WTC11 (cell line): ENCODE results near the gene PLCB3. TPM values are rescaled to one million over a fixed set of nuclear protein-coding genes. Genes with fewer than 3 reads are reported as not detected.

Experiments used
- ATAC-seq: fragments of 200-7000 bp; cut with Tn5 transposase; 2 replicates; pipeline ENCODE4 v1.10.0; 2021; ENCODE audit warnings: mild to moderate bottlenecking, moderate library complexity
- CTCF ChIA-PET: fragments of 300-600 bp; sonication (Branson Sonifier 250); formaldehyde crosslinking; loops from one replicate; lab custom pipeline; 2021; ENCODE audit warnings: antibody characterized with exemption; lab: Charles Lee
- POLR2A ChIA-PET: fragments of 350-600 bp; sonication (Branson Sonifier 250); formaldehyde crosslinking; loops from one replicate; lab custom pipeline; 2021; ENCODE audit warnings: antibody characterized with exemption; lab: Charles Lee
- DNase-seq: peaks from one replicate; pipeline ENCODE4 v3.0.0; 2021; ENCODE audit warnings: low spot score
- H3K27ac Mint-ChIP-seq: 2 replicates; pipeline ENCODE4 v1.8.0; 2021; ENCODE audit warnings: mixed read lengths
- H3K27me3 Mint-ChIP-seq: 2 replicates; pipeline ENCODE4 v1.8.0; 2021; ENCODE audit warnings: low read depth, mild to moderate bottlenecking, moderate library complexity, mixed read lengths
- H3K36me3 Mint-ChIP-seq: 2 replicates; pipeline ENCODE4 v1.8.0; 2021; ENCODE audit warnings: mixed read lengths
- H3K4me1 Mint-ChIP-seq: 2 replicates; pipeline ENCODE4 v1.8.0; 2022; ENCODE audit warnings: mixed read lengths
- H3K4me3 Mint-ChIP-seq: 2 replicates; pipeline ENCODE4 v1.8.0; 2021; ENCODE audit warnings: mild to moderate bottlenecking, moderate library complexity, mixed read lengths
- H3K9me3 Mint-ChIP-seq: 2 replicates; pipeline ENCODE4 v1.8.0; 2021; ENCODE audit warnings: mixed read lengths
- ATF3 ChIP-seq: sonication (generic); formaldehyde crosslinking; conservative IDR thresholded peaks from 2 replicates; pipeline ENCODE4 v1.8.1; 2022; ENCODE audit warnings: mild to moderate bottlenecking, missing genetic modification reagents
- CREM ChIP-seq: sonication (generic); formaldehyde crosslinking; IDR thresholded peaks from 2 replicates; pipeline ENCODE4 v1.8.1; 2022; ENCODE audit warnings: mild to moderate bottlenecking, missing genetic modification reagents, moderate library complexity
- E2F5 ChIP-seq: sonication (generic); formaldehyde crosslinking; IDR thresholded peaks from 2 replicates; pipeline ENCODE4 v1.8.1; 2022; ENCODE audit warnings: mild to moderate bottlenecking, moderate library complexity, missing genetic modification reagents
- ESRRA ChIP-seq: sonication (generic); formaldehyde crosslinking; IDR thresholded peaks from 2 replicates; pipeline ENCODE4 v1.8.1; 2022; ENCODE audit warnings: mild to moderate bottlenecking, missing genetic modification reagents, borderline replicate concordance
- FOXJ3 ChIP-seq: sonication (generic); formaldehyde crosslinking; IDR thresholded peaks from 2 replicates; pipeline ENCODE4 v1.9.0; 2021; ENCODE audit warnings: missing genetic modification reagents, mild to moderate bottlenecking, borderline replicate concordance
- FOXK1 ChIP-seq: sonication (generic); formaldehyde crosslinking; IDR thresholded peaks from 2 replicates; pipeline ENCODE4 v1.8.0; 2022; ENCODE audit warnings: mild to moderate bottlenecking, moderate library complexity, missing genetic modification reagents
- FOXP4 ChIP-seq: sonication (generic); formaldehyde crosslinking; IDR thresholded peaks from 2 replicates; pipeline ENCODE4 v1.8.0; 2022; ENCODE audit warnings: mild to moderate bottlenecking, missing genetic modification reagents
- GABPB1 ChIP-seq: sonication (generic); formaldehyde crosslinking; IDR thresholded peaks from 2 replicates; pipeline ENCODE4 v1.8.1; 2023; ENCODE audit warnings: mild to moderate bottlenecking, missing genetic modification reagents
- GTF2I ChIP-seq: fragments of 250-450 bp; sonication (Bioruptor Pico); conservative IDR thresholded peaks from 2 replicates; pipeline ENCODE4 v1.4.0; 2021; ENCODE audit warnings: mild to moderate bottlenecking
- HMGA2 ChIP-seq: fragments of 250-450 bp; sonication (Bioruptor Pico); IDR thresholded peaks from 2 replicates; pipeline ENCODE4 v1.4.0; 2021; ENCODE audit warnings: mild to moderate bottlenecking, moderate library complexity
- IRF1 ChIP-seq: sonication (generic); formaldehyde crosslinking; IDR thresholded peaks from 2 replicates; pipeline ENCODE4 v1.8.0; 2023; ENCODE audit warnings: missing genetic modification reagents
- JAZF1 ChIP-seq: fragments of 250-450 bp; sonication (Bioruptor Pico); IDR thresholded peaks from 2 replicates; pipeline ENCODE4 v1.9.0; 2021; ENCODE audit warnings: moderate library complexity, mild to moderate bottlenecking, inconsistent platforms
- MAX ChIP-seq: sonication (generic); formaldehyde crosslinking; IDR thresholded peaks from 2 replicates; pipeline ENCODE4 v1.8.0; 2022; ENCODE audit warnings: mild to moderate bottlenecking, missing genetic modification reagents
- MXD4 ChIP-seq: fragments of 250-450 bp; sonication (Bioruptor Pico); IDR thresholded peaks from 2 replicates; pipeline ENCODE4 v1.8.0; 2021; ENCODE audit warnings: mild to moderate bottlenecking, moderate library complexity, borderline replicate concordance
- NFATC4 ChIP-seq: fragments of 250-450 bp; sonication (Bioruptor Pico); IDR thresholded peaks from 2 replicates; pipeline ENCODE4 v1.9.0; 2021; ENCODE audit warnings: mild to moderate bottlenecking
- NR1H2 ChIP-seq: sonication (generic); formaldehyde crosslinking; IDR thresholded peaks from 2 replicates; pipeline ENCODE4 v1.9.0; 2021; ENCODE audit warnings: mild to moderate bottlenecking, moderate library complexity, missing genetic modification reagents
- SOX15 ChIP-seq: fragments of 250-450 bp; sonication (Bioruptor Pico); IDR thresholded peaks from 2 replicates; pipeline ENCODE4 v1.9.0; 2021; ENCODE audit warnings: mild to moderate bottlenecking
- SP1 ChIP-seq: sonication (generic); formaldehyde crosslinking; conservative IDR thresholded peaks from 2 replicates; pipeline ENCODE4 v1.8.1; 2022; ENCODE audit warnings: missing genetic modification reagents
- TCF7 ChIP-seq: sonication (generic); formaldehyde crosslinking; IDR thresholded peaks from 2 replicates; pipeline ENCODE4 v1.8.0; 2022; ENCODE audit warnings: mild to moderate bottlenecking, low read depth, missing genetic modification reagents, moderate library complexity
- TP53 ChIP-seq: sonication (generic); formaldehyde crosslinking; IDR thresholded peaks from 2 replicates; pipeline ENCODE4 v1.8.1; 2023; ENCODE audit warnings: mild to moderate bottlenecking, missing genetic modification reagents
- USF1 ChIP-seq: sonication (generic); formaldehyde crosslinking; IDR thresholded peaks from 2 replicates; pipeline ENCODE4 v1.8.0; 2022; ENCODE audit warnings: mild to moderate bottlenecking, missing genetic modification reagents
- USF2 ChIP-seq: sonication (generic); formaldehyde crosslinking; IDR thresholded peaks from 2 replicates; pipeline ENCODE4 v1.8.1; 2023; ENCODE audit warnings: mild to moderate bottlenecking, missing genetic modification reagents, moderate library complexity
- ZNF232 ChIP-seq: sonication (generic); formaldehyde crosslinking; IDR thresholded peaks from 2 replicates; pipeline ENCODE4 v1.8.0; 2022; ENCODE audit warnings: mild to moderate bottlenecking, missing genetic modification reagents
- ZNF263 ChIP-seq: sonication (generic); formaldehyde crosslinking; IDR thresholded peaks from 2 replicates; pipeline ENCODE4 v1.8.1; 2022; ENCODE audit warnings: low read depth, mild to moderate bottlenecking, moderate library complexity, missing genetic modification reagents
- ZNF396 ChIP-seq: fragments of 250-450 bp; sonication (Bioruptor Pico); IDR thresholded peaks from 2 replicates; pipeline ENCODE4 v1.8.0; 2021; ENCODE audit warnings: mild to moderate bottlenecking, moderate library complexity, borderline replicate concordance
- ZSCAN18 ChIP-seq: fragments of 250-450 bp; sonication (Bioruptor Pico); IDR thresholded peaks from 2 replicates; pipeline ENCODE4 v2.1.2; 2022; ENCODE audit warnings: mild to moderate bottlenecking, moderate library complexity
- total RNA-seq: library from RNA; stranded (reverse); gene quantifications from 3 replicates; pipeline ENCODE4 v1.2.3, GENCODE V29; 2021
- TF ChIP-seq, protein P1 (sequence below): sonication (generic); formaldehyde crosslinking; IDR thresholded peaks from 2 replicates; pipeline ENCODE4 v1.8.1; 2022; ENCODE audit warnings: low read depth, missing genetic modification reagents, borderline replicate concordance

Gene PLCB3
- total RNA-seq, 1 experiment from 2014 or later, result 97.4 TPM

- TF ChIP-seq MXD4 (CRISPR knock-in tag) (no peak), TCF7 (CRISPR knock-in tag) (no peak), USF2 (peak; percentile 60; the same call in 1 of the 2 replicates), ATF3 (CRISPR knock-in tag) (no peak), FOXJ3 (no peak), FOXK1 (CRISPR knock-in tag) (no peak), CREM (CRISPR knock-in tag) (no peak), GABPB1 (no peak), USF1 (CRISPR knock-in tag) (peak; percentile 49; the same call in 1 of the 2 replicates), HMGA2 (CRISPR knock-in tag) (no peak), TP53 (no peak), ZNF232 (CRISPR knock-in tag) (peak; percentile 60; the same call in 1 of the 2 replicates)
- TF ChIP-seq, protein P1, sequence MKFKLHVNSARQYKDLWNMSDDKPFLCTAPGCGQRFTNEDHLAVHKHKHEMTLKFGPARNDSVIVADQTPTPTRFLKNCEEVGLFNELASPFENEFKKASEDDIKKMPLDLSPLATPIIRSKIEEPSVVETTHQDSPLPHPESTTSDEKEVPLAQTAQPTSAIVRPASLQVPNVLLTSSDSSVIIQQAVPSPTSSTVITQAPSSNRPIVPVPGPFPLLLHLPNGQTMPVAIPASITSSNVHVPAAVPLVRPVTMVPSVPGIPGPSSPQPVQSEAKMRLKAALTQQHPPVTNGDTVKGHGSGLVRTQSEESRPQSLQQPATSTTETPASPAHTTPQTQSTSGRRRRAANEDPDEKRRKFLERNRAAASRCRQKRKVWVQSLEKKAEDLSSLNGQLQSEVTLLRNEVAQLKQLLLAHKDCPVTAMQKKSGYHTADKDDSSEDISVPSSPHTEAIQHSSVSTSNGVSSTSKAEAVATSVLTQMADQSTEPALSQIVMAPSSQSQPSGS (CRISPR knock-in tag), result no peak
Measured at GRCh38 chr11:64304316-64305072, 53.2 kb downstream of the PLCB3 start (continued).

GRCh38 chr11:64305075-64305690 lies 53.9 kb downstream of the PLCB3 start, which contains the start of gene ESRRA:
Gene ESRRA, plus strand, starts transcription at chr11:64305524. Its CDS starts 1,656 bp downstream, at chr11:64307180.
- ATAC-seq, result peak; percentile 79
- CTCF ChIA-PET, result interaction anchor here (0.6 to 5.6 kb wide), 31 partner anchors 9 to 156 kb away, joined by 3 to 151 read pairs (median 8); partner anchors contain the start of genes BAD, DNAJC4, FERMT3 and FKBP2
- Mint-ChIP-seq H3K36me3 (peaks cover 3% of the 10 kb centered on the region), H3K27me3 (peaks cover 19% of the 10 kb centered on the region), H3K27ac (peak within 1 kb of the TSS; percentile 100), H3K4me1 (peaks cover 16% of the 10 kb centered on the region), H3K4me3 (peak within 1 kb of the TSS; percentile 91), H3K9me3 (no peaks in the 10 kb centered on the region)
- TF ChIP-seq NFATC4 (CRISPR knock-in tag) (no peak), JAZF1 (CRISPR knock-in tag) (no peak), ESRRA (no peak), ZNF263 (no peak), E2F5 (0 out of 2 replicates have a peak, but pooled peaks have one; percentile 52), MAX (0 out of 2 replicates have a peak, but pooled peaks have one; percentile 9), GTF2I (CRISPR knock-in tag) (no peak), FOXP4 (CRISPR knock-in tag) (no peak), SOX15 (no peak), MXD4 (CRISPR knock-in tag) (no peak), ZNF396 (CRISPR knock-in tag) (no peak), ZSCAN18 (CRISPR knock-in tag) (no peak), IRF1 (CRISPR knock-in tag) (no peak), ZNF232 (CRISPR knock-in tag) (no peak), CREM (CRISPR knock-in tag) (no peak), TCF7 (CRISPR knock-in tag) (no peak), SP1 (peak; percentile 83), NR1H2 (no peak)
- POLR2A ChIA-PET, result interaction anchor here (0.6 to 2.6 kb wide), 9 partner anchors 13 to 474 kb away, joined by 3 to 25 read pairs (median 5); partner anchors contain the start of genes PRDX5 and TRMT112
- DNase-seq, result peak; percentile 100
